NCI-H1417 (cell line): ENCODE results near the gene CERS6.
"Not testable (repeated sequence)": the region's sequence is repeated elsewhere in the genome, so short reads cannot be mapped to it uniquely, and the experiment has no call there.

Experiments used
- DNase-seq, 3 experiments: peaks; one replicate each; lab custom pipeline; 2025; lab: John Stamatoyannopoulos, UW

CERS6 gene

DNA sequence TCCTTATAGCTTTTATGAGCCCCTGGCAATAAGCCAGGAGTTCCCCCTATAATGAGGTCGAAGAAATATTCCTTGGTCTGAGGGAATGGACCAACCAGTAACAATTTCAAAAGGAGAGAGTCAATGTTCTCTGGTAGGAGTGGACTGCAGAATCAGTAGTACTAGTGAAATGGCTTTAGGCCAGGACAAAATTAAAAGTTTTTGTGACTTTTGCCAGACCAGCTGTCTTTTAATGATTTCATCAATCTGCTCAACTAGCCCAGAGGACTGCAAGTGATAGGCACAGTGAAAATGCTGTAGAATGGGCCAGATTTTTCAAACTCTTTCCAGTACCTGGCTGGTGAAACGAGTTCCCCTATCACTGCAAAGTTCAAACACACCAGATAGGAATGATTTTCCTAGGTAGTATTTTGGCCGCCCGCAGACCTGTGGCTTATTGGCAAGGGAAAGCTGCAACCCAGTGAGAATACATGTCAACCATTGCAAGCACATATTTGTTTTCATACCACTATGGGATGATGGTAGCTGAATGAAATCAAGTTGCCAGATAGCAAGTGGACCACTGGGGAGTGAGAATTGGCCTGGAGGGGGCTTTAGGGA, 45.5 kb downstream of the CERS6 start:
- DNase-seq: no peak

DNA sequence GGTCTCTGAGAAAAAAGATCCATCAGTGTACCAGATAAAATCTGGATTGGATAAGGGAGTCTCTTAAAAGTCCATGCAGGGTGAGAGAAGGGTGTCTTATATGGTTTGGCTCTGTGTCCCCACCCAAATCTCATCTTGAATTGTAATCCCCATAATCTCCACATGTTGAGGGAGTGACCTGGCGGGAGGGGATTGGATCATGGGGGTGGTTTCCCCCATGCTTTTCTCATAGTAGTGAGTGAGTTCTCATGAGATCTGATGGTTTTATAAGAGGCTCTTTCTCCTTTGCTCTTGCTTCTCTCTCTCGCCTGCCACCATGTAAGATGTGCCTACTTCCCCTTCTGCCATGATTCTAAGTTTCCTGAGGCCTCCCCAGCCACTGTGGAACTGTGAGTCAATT, 46.8 kb downstream of the CERS6 start:
- DNase-seq: not testable (repeated sequence)

DNA sequence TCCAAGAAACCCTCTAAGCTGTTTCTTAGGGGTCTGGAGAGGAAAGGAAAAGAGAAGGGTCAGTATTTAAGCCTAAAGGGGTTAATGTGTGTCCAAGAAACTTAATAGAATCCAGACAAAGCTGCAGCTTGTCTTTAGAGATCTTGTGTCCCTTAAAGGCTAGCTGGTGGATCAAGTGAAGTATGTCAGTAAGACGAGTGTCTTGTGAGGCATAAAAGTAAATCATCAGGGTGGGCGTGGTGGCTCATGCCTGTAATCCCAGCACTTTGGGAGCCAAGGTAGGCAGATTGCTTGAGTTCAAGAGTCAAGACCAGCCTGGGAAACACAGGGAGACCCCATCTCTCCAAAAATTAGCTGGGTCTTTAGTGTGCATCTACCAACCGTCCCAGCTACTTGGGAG, 47.8 kb downstream of the CERS6 start:
- no peak for DNase-seq

DNA sequence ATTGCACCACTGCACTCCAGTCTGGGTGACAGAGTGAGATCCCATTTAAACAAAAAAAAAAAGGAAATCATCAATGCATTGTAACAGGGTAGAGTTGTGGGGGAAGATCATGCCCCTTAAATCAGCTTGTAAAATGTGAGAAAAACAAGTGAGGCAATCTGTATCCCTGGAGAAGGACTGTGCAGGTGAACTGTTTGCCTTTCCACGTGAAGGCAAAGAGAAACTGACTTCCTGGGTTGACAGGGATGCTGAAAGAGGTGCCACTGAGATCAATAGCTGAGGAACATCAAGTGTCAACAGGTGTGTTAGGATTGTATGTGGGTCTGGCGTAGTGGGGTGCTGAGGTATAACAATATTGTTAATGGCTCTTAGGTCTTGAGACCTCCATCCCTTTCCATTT, 48.3 kb downstream of the CERS6 start:
- DNase-seq: no peak

DNA sequence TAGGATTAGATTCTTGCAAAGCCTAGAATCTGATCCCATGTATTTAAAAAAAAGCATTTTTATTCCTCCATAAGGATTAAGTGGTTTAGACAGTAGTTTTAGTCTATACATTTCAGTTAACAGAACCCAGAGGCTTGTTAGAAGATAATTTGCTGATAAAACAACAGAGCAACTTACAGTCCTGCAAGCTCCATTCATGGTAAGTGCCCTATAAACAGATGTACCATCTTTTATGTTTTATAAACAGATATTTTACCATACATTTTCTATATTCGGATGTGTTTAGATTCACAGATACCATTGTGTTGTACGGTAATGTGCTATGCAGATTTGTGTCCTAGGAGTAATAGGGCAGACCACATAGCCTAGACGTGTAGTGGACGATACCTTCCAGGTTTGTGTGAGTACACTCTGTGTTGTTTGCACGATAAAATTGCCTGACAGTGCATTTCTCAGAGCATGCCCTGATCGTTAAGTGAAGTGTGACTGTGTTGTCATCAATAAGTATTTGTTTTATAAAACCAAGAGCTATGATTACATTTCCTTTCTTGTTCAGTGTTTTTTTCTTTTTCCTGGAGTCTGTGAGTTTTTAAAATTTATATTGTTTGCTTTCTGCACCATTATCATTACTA, 54.2 kb downstream of the CERS6 start:
- DNase-seq: peak in 1 of 3 experiments; percentile 0

DNA sequence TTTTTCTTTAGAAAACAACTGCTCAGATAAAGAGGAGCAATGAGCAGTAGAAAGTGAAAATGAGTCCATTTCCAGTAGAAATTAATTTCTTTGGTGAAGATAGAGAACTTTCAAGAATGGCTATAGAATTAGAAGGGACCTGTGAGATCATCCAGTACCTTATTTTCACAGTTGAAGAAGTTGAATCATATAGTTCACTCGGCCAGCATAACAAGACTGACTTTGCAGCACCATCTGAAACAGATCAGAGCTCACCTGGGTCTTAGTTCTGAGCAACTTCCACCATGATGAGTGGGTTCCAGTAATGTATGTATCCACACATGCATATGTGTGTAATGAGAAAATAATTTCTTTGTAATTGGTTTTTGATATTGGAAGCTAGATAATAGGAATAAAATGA, 58.6 kb downstream of the CERS6 start:
- no peak for DNase-seq

DNA sequence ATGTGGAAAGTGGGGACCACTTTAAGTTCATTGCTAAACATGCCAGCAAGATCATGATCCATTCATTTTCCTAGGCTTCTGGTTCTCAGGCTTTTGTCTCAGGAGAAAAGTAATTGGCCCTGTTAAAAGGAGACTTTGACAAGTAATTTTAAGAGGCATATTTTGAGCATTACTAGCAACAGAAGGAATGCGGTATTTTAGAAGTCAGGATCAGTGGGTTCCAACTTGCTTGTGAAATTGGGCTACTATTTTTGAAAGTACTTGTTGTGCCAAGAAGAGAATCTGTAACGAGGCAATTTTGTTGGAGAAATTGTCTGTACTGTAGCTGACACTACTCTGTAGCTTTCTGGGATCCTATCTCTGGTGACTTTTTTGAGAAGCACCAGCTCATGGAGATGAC, 59.4 kb downstream of the CERS6 start:
- no peak for DNase-seq

DNA sequence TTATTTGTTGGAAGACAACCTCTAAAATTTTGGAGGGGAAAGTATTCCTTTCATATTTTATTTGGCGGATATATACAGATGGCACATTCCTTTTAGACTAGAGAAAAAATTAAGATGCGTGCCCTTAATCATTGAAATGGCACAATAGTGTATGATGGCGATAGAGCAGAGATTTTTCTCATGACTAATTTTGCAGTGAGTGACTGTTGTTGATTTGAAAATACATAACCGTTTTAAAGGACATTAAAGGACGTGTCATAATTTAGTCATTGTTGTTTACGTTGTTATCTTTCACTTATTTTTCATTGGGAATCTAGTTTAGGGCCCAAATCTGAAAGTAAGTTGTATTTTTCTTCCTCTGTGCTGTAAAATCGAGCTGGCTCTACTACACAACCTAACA, 61.7 kb downstream of the CERS6 start:
- no peak for DNase-seq

DNA sequence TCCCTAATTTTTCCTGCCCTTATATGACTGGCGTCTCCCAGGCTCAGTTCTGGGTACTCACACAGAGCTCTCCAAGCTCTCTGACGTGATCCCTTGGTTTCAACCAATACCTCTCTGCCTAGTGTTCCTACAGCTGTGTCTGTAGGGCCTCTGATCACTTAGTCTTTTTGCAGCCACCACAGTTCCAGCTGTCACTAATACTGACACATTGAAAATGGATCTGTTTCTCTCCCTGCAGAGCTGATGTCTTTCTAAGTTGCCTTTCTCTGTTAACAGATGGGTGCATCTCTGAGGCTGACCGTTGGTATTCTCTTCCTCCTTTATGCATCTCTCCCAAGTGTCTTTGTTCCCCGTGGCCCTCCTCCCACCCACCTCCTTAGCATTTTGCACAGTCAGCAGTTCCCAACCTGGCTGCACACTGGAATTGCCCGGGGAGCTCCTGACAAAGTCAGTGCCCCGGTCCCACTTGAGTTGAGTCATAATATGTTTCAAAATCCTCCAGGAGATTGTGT, 62.5 kb downstream of the CERS6 start:
- peak in 1 of 3 experiments; percentile 14 for DNase-seq

DNA sequence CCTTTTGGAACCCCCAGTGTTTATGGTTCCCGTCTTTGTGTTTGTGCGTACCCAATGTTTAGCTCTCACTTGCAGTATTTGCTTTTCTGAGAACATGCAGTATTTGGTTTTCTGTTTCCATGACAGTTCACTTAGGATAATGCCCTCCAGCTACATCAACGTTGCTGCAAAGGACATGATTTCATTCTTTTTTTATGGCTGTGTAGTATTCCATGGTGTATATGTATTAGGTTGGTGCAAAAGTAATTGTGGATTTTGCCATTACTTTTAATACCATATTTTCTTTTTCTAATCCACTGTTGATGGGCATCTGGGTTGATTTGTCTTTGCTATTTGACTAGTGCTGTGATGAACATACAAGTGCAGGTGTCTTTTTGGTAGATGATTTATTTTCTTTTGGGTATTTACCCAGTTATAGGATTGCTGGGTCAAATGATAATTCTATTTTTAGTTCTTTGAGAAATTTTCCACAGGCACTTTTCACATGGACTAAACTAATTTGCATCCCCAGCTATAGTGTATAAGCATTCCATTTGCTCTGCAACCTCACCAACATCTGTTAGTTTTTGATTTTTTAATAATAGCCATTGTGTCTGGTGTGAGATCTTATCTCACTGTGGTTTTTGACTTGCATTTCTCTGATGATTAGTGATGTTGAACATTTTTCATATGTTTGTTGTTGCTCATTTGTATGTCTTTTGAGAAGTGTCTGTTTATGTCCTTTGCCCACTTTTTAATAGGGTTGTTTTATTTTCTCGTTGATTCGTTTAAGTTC, 63.6 kb downstream of the CERS6 start:
- DNase-seq: no peak

DNA sequence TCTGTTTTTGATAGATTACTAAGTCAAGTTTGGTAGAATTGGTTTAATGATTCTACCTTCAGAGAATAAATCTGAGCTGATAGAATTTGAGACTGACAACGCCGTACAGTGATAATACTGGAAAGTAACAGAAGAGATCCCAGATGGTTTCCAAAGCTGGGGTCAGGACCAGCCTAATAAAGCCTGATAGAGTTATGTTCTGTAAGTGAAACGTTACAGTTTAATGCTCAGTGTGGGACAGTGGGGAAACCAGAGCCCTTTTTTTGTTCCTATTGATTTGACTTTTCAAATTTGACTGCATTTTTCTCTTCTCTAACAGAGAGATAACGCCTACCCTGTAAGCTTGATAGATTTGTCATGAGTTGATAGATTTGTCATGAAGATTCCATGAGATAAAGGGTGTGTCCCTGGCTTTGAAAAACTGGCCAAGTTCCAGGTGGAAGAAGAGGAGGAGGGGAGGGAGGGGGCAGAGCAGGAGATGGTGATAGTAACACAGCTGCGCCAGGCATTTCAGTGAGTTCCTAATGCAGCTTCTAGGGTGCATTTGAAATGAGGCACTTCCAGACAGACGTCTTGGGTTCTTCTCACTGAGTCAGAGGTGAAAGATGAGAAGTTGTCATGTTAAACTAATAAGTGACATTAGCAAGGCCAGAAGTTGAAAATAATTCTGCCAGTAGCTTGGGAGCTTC, 65.1 kb downstream of the CERS6 start:
- DNase-seq: peak in 1 of 3 experiments; percentile 4

DNA sequence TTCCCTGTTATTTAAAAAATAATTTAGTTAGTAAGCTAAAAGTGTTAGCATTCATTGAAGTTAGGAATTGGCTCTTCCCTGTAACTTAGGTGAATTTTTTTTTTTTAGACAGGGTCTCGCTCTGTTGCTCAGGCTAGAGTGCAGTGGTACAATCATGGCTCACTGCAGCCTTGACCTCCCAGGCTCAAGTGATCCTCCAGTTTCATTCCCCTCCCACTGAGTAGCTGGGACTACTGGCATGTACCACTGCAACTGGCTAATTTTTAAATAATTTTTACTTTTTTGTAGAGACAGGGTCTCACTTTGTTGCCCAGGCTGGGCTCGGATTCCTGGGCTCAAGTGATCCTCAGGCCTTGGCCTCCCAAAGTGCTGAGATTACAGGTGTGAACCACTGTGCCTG, 66.4 kb downstream of the CERS6 start:
- DNase-seq: no peak

DNA sequence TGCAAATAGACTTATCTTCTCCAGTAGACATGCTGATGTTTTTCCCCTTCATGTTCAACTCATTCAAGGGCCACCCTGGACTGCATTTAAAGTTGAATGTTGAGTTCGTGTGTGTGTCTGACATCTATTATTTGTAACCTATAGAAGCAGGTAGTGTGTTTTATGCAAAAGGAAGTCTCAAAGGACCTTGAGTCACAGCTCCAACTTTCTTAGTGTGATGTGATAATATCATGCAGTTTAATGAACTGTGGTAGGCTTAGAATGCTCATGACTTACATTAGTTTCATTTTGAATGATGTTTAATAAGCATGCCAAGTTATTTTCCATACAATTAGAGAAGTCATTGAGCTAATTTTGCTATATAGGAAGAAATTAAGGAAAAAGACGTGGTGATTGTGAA, 67.9 kb downstream of the CERS6 start:
- DNase-seq: no peak

DNA sequence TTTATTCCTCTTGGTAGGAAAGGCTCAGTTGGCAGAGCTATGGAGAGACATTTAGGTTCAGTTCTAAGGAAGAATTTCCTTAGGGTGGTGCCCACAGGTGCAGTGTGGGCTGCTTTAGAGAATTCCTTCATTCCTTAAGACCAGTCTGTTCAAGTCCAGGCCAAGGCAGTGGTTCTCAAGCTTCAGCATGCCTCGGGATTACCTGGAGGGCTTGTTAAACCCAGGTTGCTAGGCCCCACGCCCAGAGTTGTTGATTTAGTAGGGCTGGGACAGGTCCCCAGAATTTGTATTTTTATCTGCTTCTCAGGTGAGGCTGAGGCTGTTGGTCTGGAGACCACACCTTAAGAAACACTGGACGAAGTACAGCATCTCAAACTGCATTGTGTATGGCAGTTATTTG, 68.9 kb downstream of the CERS6 start:
- no peak for DNase-seq

DNA sequence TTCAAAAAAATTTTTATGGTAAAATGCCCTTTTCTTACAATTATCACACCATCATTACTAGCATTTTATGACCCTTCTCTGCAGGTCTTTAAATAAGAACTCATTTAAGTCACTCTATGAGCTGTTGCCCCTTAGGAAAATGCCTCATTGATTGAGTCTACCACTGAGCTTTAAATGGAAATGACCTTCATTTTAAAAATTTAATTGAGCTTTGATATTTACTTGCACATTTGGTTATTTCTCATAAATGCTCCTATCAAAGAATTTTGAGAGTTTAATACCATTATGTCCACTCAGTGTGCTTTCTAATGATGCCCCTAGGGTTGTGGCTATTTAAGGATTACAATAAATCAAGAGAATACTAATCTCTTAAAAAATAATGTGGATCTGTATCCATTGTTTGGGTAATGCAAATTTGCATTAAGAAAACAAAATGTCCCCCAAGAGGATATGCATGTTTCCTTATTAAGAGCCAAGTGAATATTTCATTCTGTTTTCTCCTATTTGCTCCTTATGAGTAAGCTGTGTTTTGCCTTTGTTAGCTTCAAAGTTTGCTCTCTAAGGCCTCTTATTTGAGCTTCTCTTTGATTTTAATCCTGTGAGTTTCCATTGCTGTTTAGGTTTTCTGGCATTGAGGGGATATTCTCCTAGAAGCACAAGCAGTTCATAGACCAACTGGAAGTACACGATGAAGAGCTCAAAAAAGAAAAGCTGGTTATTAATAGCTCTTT, 69.8 kb downstream of the CERS6 start:
- DNase-seq: no peak

DNA sequence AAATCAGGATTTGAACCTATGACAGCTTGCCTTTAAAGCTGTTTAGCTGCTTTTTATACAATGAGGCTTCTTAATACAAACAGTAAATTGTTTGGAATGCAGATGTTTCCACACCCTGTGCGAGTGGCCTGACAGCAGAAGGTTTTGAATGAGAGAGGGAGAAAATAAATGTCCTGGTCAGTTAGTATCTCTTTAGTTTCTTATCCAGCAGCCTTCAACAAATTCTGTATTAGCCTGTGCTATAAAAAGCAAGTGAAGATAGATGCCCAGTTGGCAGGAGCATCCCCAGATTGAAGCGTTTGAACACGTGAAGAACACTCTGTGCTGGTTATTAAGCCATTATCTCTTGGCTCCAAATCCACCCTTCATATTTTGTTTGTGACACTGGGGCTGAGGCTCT, 70.6 kb downstream of the CERS6 start:
- no peak for DNase-seq

DNA sequence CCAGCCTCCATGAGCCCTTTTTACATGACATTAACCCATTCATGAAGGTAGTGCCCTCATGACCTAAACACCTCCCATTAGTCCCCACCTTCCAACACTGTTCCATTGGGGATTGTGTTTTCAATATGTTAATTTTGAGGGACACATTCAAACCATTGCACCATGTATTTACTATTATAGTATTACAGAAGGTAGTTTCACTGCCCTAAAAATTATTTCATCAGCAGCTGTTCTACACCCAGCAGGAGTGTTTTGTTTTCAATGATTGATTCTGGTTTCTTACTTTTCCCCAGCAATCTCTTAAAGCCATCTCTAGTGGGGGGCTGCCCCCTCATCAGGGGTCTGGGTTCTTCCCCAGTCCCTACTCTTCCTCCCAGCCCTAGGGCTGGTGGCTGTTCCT, 71.9 kb downstream of the CERS6 start:
- no peak for DNase-seq

DNA sequence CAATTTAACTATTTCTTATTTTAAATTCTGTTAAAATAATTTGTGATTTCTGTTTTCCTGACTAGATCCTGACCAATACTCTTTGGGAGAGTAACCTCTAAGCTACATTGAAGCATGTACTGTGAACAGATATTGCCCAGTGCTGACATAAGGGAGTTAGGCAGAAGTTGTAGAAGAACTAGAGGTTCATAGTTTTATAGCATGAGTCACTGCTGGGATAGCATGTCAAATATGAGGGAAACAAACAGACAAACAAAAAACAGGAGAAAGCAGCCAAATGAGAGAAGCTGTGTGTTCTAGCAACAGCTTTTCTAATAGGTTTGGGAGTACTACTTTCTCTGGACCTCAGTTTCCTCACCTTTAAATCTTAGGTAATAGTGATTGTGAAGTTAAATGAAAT, 72.4 kb downstream of the CERS6 start:
- no peak for DNase-seq

DNA sequence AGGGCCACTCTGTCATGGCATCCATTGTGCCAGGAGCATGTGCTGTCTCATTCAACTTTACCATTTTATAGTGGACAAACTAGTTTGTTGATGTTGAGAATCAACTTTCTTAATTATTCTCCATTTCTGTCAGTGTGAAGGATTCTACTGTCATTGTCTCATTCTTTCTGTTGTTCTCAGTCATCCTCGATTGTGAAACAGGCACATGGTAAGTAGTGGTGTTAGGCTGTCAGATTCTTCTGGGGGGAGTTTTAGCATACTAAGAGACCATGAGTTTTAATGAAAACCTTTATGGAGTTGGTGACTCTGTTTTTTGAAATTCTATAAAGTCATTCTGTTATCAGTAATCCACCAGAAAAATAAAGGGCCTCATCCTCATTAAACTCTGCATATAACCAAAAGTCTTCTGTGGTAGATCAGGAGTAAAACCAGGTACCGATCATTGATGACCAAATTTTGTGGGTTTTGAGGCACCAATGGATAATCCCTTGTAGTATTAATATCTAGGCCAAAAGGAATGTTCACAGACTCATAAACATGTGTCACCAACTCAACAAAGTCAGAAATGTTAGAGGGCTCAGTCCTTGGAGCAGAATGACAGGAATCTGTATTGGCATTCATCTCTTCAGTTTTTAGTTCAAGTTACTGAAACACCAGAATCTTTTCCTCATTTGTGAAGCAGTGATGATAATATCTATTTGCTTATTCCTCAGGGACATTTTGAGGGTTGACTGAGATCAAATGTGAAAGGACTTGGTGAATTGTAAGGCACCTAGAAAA, 73.2 kb downstream of the CERS6 start:
- DNase-seq: no peak

DNA sequence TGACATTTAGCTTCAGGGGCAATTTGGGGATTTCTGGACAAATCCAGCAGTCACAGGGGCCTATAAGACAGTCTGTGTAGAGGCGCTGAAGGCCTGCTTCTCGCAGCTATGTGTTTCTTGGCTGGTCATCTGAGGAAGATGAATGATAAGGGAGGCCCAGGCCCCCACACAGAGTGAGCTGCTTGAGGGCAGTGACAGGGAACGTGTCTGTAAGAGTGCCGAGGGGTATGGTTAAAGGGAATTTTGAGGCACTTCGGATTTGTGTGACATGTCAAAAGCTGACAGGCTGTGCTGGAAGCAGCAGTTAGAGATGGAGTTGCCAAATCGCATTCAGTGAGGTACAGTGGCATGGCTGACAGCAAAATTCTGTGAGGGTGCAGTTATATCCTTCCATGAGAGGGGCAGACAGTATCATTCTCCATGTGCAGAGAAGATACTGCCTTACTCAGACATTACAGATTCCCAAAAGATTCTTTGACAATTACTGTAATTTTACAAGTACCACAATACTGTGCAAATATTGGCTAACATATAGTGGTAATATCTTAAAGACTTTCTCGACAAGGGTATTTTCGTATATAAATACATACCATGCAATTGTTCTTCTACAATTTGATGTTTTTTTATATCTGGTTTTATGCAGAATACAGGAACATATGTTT, 74.0 kb downstream of the CERS6 start:
- DNase-seq: no peak
